Right atrium auricular region (tissue), 2 donors: Measurements from ENCODE around the gene UNC13C. TPM values are rescaled to one million over a fixed set of nuclear protein-coding genes. Genes with fewer than 3 reads are reported as not detected.

ENCODE experiments used
- DNase-seq: peaks from one replicate; pipeline ENCODE4 v3.0.0-alpha.2; 2019; ENCODE audit warnings: low spot score
- H3K27ac ChIP-seq, 2 donors: fragments of 200-600 bp; sonication (generic); 1 replicate in 1 of 2; 2 replicates in 1 of 2; pipeline ENCODE4 v1.5.1; 2016 to 2019
- H3K27me3 ChIP-seq, 2 donors: fragments of 200-600 bp; sonication (generic); one replicate each; pipeline versions ENCODE4 v1.5.1 to v1.6.0; 2017 to 2019
- H3K36me3 ChIP-seq: fragments of 200-600 bp; sonication (generic); one replicate; pipeline ENCODE4 v1.5.1; 2016
- H3K4me1 ChIP-seq, 2 donors: fragments of 200-600 bp; sonication (generic); one replicate each; pipeline versions ENCODE4 v1.5.1 to v1.6.0; 2017 to 2019
- H3K4me3 ChIP-seq, 2 donors: fragments of 200-600 bp; sonication (generic); 1 replicate in 1 of 2; 2 replicates in 1 of 2; pipeline ENCODE4 v1.5.1; 2017 to 2019; ENCODE audit warnings: mild to moderate bottlenecking in 1 of 2, moderate library complexity in 1 of 2
- H3K9me3 ChIP-seq, 2 donors: fragments of 200-600 bp; sonication (generic); one replicate each; pipeline ENCODE4 v1.5.1; 2019
- CTCF ChIP-seq, 2 donors: fragments of 200-600 bp; sonication (generic); IDR thresholded peaks; one replicate each; pipeline ENCODE4 v1.5.1; 2019; ENCODE audit warnings: antibody characterized with exemption in 2 of 2
- total RNA-seq, 2 donors: library from RNA; depleted of rRNA; stranded (reverse); fragments of >200 nt; gene quantifications; one replicate each; pipeline ENCODE4 v1.1.0, GENCODE V29; 2016

UNC13C gene
- total RNA-seq, 2 donors from 2014 or later: 0.19 to 0.31 TPM

GRCh38 chr15:54288049-54288448 lies 309.8 kb downstream of the UNC13C start:
- Histone ChIP-seq H3K27me3 (no peaks in the 10 kb centered on the region), H3K4me1 (no peaks in the 10 kb centered on the region), H3K36me3 (no peaks in the 10 kb centered on the region), H3K27ac (no peak overlapping the region), H3K9me3 (no peaks in the 10 kb centered on the region), H3K4me3 (no peak overlapping the region)
- TF ChIP-seq CTCF (IDR thresholded peaks at IDR 0.05): no peak
- no peak for DNase-seq

GRCh38 chr15:54289590-54290136 lies 311.4 kb downstream of the UNC13C start:
- Histone ChIP-seq H3K36me3 (no peaks in the 10 kb centered on the region), H3K9me3 (no peaks in the 10 kb centered on the region), H3K4me3 (no peak overlapping the region), H3K27ac (no peak overlapping the region), H3K4me1 (no peaks in the 10 kb centered on the region), H3K27me3 (no peaks in the 10 kb centered on the region)
- no peak for TF ChIP-seq CTCF (IDR thresholded peaks at IDR 0.05)
- DNase-seq: no peak

- TF ChIP-seq CTCF (IDR thresholded peaks at IDR 0.05): no peak
- no peaks in the 10 kb centered on the region for H3K4me1 ChIP-seq
These were observed 320.2 kb downstream of the UNC13C start for GRCh38 chr15:54298396-54298795.

GRCh38 chr15:54304321-54304720 lies 326.1 kb downstream of the UNC13C start:
- H3K4me1 ChIP-seq: no peaks in the 10 kb centered on the region
- H3K27ac ChIP-seq: no peak overlapping the region
- DNase-seq: no peak
- TF ChIP-seq CTCF (IDR thresholded peaks at IDR 0.05): no peak
- H3K36me3 ChIP-seq: no peaks in the 10 kb centered on the region
- peaks cover 0 to 9% of the 10 kb centered on the region in 2 donors for H3K9me3 ChIP-seq
- no peak overlapping the region for H3K4me3 ChIP-seq
- H3K27me3 ChIP-seq: no peaks in the 10 kb centered on the region

More at GRCh38 chr15:54298396-54298795, 320.2 kb downstream of the UNC13C start:
- Histone ChIP-seq H3K36me3 (no peaks in the 10 kb centered on the region), H3K27me3 (no peaks in the 10 kb centered on the region), H3K4me3 (no peak overlapping the region), H3K9me3 (no peaks in the 10 kb centered on the region), H3K27ac (no peak overlapping the region)
- DNase-seq: no peak

GRCh38 chr15:54305138-54305537 lies 326.9 kb downstream of the UNC13C start:
- Histone ChIP-seq H3K36me3 (no peaks in the 10 kb centered on the region), H3K27ac (no peak overlapping the region), H3K9me3 (peaks cover 0 to 9% of the 10 kb centered on the region in 2 donors), H3K27me3 (no peaks in the 10 kb centered on the region), H3K4me3 (no peak overlapping the region), H3K4me1 (no peaks in the 10 kb centered on the region)
- no peak for TF ChIP-seq CTCF (IDR thresholded peaks at IDR 0.05)
- DNase-seq: no peak
